ENCODE measurements around the gene ACBD5.
"Not testable (repeated sequence)": the region's sequence is repeated elsewhere in the genome, so short reads cannot be mapped to it uniquely, and the experiment has no call there.

Gene ACBD5

GRCh38 chr10:27240212-27241009 lies at the start of gene ACBD5:
ACBD5 (minus strand) TSS chr10:27240797; CDS start chr10:27240688, 109 bp downstream.
- DNase-seq (ENCODE audit: low read depth in 1 of 2, low spot score in 1 of 2) = peak; percentile 57 to 66

GRCh38 chr10:27285093-27285492 lies 44.5 kb upstream of the ACBD5 start:
- no peak for DNase-seq (ENCODE audit: low read depth in 1 of 2, low spot score in 1 of 2)

- DNase-seq (ENCODE audit: low read depth in 1 of 2, low spot score in 1 of 2) = no peak
These were observed 36.0 kb upstream of the ACBD5 start for GRCh38 chr10:27276581-27276980.

GRCh38 chr10:27266025-27266424 lies 25.4 kb upstream of the ACBD5 start:
- DNase-seq (ENCODE audit: low read depth in 1 of 2, low spot score in 1 of 2) = not testable (repeated sequence)

- not testable (repeated sequence) for DNase-seq (ENCODE audit: low read depth in 1 of 2, low spot score in 1 of 2)
These were observed 22.2 kb upstream of the ACBD5 start for GRCh38 chr10:27262788-27263187.

- no peak for DNase-seq (ENCODE audit: low read depth in 1 of 2, low spot score in 1 of 2)
These were observed 18.5 kb upstream of the ACBD5 start for GRCh38 chr10:27258838-27259812.

GRCh38 chr10:27258492-27258837 lies 17.9 kb upstream of the ACBD5 start:
- no peak for DNase-seq (ENCODE audit: low read depth in 1 of 2, low spot score in 1 of 2)

- DNase-seq (ENCODE audit: low read depth in 1 of 2, low spot score in 1 of 2) = no peak
These were observed 15.9 kb upstream of the ACBD5 start for GRCh38 chr10:27256299-27257189.

- no peak for DNase-seq (ENCODE audit: low read depth in 1 of 2, low spot score in 1 of 2)
These were observed 13.0 kb upstream of the ACBD5 start for GRCh38 chr10:27253576-27253975.

- peak; percentile 62 to 74 for DNase-seq (ENCODE audit: low read depth in 1 of 2, low spot score in 1 of 2)
These were observed 11.8 kb upstream of the ACBD5 start for GRCh38 chr10:27252267-27253000.

GRCh38 chr10:27251554-27251953 lies 11.0 kb upstream of the ACBD5 start:
- no peak for DNase-seq (ENCODE audit: low read depth in 1 of 2, low spot score in 1 of 2)

- no peak for DNase-seq (ENCODE audit: low read depth in 1 of 2, low spot score in 1 of 2)
These were observed 7.6 kb upstream of the ACBD5 start for GRCh38 chr10:27248215-27248614.

- DNase-seq (ENCODE audit: low read depth in 1 of 2, low spot score in 1 of 2) = no peak
These were observed 6.8 kb upstream of the ACBD5 start for GRCh38 chr10:27247441-27247840.

- no peak for DNase-seq (ENCODE audit: low read depth in 1 of 2, low spot score in 1 of 2)
These were observed 6.4 kb upstream of the ACBD5 start for GRCh38 chr10:27247006-27247405.

GRCh38 chr10:27245836-27246235 lies 5.2 kb upstream of the ACBD5 start:
- DNase-seq (ENCODE audit: low read depth in 1 of 2, low spot score in 1 of 2) = no peak

- DNase-seq (ENCODE audit: low read depth in 1 of 2, low spot score in 1 of 2) = no peak
These were observed 4.4 kb upstream of the ACBD5 start for GRCh38 chr10:27244976-27245375.

- DNase-seq (ENCODE audit: low read depth in 1 of 2, low spot score in 1 of 2) = peak in 1 of 2 donors; percentile 29
These were observed 2.5 kb upstream of the ACBD5 start for GRCh38 chr10:27242951-27243551.

- no peak for DNase-seq (ENCODE audit: low read depth in 1 of 2, low spot score in 1 of 2)
These were observed 1.9 kb upstream of the ACBD5 start for GRCh38 chr10:27242473-27242950.

- DNase-seq (ENCODE audit: low read depth in 1 of 2, low spot score in 1 of 2) = peak; percentile 74 to 80
These were observed 1.3 kb upstream of the ACBD5 start for GRCh38 chr10:27241652-27242472.

Measured in activated T-helper 1 cell treated with anti-CD3 and anti-CD28 coated beads, Interleukin-2, amount 50 U/mL, for 16 hours (primary cell).